Ishikawa (cell line): ENCODE results near the gene TMEM225.

Source experiments
- CEBPB ChIP-seq: IDR thresholded peaks from 2 replicates; pipeline ENCODE4 v1.6.1; 2012
- CREB1 ChIP-seq: IDR thresholded peaks from 2 replicates; pipeline ENCODE4 v1.6.1; 2012; ENCODE audit warnings: low read depth
- EGR1 ChIP-seq: IDR thresholded peaks from 2 replicates; pipeline ENCODE4 v1.6.1; 2012
- EP300 ChIP-seq: IDR thresholded peaks from 2 replicates; pipeline ENCODE4 v1.6.1; 2012; ENCODE audit warnings: borderline replicate concordance
- RAD21 ChIP-seq: IDR thresholded peaks from 2 replicates; pipeline ENCODE4 v1.6.1; 2012; ENCODE audit warnings: low read depth
- REST ChIP-seq: IDR thresholded peaks from 2 replicates; pipeline ENCODE4 v1.6.1; 2012; ENCODE audit warnings: low read depth, mild to moderate bottlenecking
- USF1 ChIP-seq: IDR thresholded peaks from 2 replicates; pipeline ENCODE4 v1.6.1; 2012
- YY1 ChIP-seq: IDR thresholded peaks from 2 replicates; pipeline ENCODE4 v1.6.1; 2012; ENCODE audit warnings: low read depth

GRCh38 chr11:123901867-123902266 is 16.4 kb upstream of the TMEM225 start, which contains the start of gene OR8D4:
- TF ChIP-seq YY1 = no peak
- no peak for TF ChIP-seq RAD21
- no peak for TF ChIP-seq CREB1
- TF ChIP-seq EP300 = no peak
- TF ChIP-seq EGR1 = no peak
- no peak for TF ChIP-seq CEBPB
- TF ChIP-seq USF1 = no peak
- TF ChIP-seq REST = no peak
